GM19395 (cell line): ENCODE measurements around the gene SECISBP2L.

ENCODE experiments used
- ATAC-seq: cut with Tn5 transposase; IDR thresholded peaks from one replicate; pipeline ENCODE4 v1.9.1; 2021; ENCODE audit warnings: mild to moderate bottlenecking, moderate library complexity; ENCODE audit not compliant: unreplicated experiment

The SECISBP2L gene

DNA sequence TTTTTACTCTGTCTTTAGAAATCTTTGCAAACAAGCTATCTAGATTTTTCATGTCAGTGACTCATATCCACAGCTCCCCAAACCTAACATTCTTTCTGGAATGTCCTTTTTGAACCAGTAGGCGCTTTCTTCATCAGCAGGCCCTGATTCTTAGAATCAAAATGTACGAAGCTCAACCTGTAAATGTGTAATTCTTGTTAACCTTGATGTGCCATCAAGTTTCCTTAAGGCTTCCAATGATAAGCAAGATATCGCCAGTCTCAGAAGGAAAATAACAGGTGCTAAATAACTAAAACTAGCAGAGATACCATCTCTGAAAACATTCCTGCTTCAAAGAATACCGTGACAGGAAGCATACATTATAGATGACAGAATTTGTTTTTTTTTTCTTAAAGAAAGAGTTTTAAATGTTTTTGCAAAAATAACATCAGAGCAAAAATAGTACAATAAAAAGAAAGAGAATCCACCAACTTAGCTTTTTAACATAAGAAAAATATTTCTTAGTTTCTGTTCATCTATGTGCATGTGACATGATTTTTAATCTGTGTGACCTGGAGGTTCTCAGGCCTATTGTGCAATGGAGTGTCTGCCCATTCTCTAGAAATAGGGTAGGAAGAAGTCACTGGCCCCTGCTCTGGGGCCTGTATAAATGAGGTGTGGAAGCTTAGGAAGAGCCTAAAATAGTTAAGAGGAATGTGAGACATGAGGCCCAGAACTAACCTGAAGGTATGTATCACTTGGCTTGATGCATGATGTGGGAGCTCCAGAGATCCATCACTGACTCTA is 14.7 kb upstream of the SECISBP2L start:
- ATAC-seq, result no peak

DNA sequence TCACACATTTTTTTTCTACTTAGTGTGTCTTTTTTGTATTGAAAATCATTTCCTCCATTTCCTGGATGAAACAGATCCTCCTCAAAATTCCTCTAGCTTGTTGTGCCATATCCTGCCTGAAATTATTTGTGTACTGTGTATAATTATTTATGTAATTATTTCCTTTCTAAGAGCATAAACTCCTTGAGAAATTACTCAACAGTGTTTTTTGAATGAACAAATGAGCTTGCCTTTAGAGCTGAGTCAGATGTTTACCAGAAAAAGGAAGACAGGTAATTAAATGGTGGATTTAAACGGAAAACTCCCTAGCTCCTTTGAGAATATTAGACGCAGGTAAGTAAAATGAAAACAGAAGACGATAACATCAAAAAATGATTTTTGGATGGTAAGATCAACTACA is 13.2 kb upstream of the SECISBP2L start:
- ATAC-seq, result no peak

DNA sequence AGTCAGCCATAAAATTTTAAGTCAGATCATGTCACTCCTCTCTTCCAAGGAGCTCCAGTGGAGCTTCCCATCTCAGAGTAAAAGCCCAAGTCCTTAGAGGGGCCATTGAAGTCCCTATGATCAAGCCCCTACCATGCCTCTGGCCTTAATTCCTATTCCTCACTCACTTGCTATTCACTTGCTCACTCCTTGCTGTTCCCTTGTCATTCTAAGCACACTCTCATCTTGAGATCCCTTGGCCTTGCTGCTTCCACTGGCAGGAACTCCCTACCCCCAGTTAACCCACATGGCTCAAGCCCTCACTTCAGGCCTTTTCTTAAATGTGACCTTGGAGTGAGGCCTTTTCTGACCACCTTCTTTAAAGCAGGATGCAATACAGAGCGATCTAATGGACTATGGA is 12.3 kb upstream of the SECISBP2L start:
- no peak for ATAC-seq

DNA sequence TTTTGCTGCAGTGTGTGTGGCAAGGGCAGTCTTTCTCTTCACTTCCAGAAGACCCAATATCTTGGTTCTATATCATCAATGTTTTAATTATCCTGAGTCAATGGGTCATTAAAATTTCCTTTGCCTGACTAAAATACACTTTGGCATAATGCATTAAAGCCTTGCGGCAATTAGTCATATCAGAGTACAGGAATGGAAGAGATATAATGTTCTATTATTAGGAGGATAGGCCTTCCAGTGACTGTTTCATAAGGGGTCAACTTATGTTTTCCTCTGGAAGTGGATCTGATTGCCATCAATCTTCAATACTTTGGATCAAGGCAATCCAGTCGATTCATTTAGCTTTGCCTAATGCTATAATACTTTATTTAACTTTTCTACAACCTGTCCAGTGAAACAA is 9.4 kb upstream of the SECISBP2L start:
- no peak for ATAC-seq

DNA sequence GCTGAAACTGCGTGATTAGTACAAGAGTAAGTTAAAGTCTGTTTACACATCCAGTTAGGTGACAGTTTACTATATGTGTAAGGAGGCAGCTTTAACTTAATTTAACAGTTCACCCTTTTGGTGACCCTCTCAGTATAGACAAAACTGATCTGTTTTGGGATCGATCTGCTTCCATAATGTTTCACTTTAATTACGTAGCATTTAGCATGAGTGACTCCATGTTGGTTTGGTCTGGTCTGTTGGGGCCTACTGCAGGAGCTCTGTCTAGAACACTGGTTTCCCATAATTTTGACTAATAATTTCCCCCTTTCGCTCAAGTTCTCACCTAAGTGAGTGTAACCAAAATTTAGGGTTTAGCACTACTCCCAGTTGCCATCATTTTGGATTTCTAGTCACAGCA is 6.4 kb upstream of the SECISBP2L start:
- no peak for ATAC-seq

DNA sequence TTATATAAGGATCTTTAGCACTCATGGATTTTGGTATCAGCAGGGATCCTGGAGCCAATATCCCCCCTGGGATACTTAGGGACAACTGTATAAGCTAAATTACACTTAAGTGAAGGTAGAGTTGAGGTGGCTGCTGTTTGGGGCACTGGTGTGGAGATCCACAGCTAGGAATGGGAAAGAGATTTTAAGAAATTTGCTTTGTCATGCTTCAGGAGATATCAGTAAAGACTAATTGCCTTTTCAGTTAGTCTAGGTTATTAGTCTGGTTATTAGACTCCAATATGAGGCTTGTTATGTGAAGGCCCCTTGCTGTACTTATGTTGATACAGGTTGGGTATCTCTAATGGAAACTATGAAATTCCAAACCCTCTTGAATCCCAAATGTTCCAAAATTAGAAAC is 1.2 kb upstream of the SECISBP2L start:
- no peak for ATAC-seq

DNA sequence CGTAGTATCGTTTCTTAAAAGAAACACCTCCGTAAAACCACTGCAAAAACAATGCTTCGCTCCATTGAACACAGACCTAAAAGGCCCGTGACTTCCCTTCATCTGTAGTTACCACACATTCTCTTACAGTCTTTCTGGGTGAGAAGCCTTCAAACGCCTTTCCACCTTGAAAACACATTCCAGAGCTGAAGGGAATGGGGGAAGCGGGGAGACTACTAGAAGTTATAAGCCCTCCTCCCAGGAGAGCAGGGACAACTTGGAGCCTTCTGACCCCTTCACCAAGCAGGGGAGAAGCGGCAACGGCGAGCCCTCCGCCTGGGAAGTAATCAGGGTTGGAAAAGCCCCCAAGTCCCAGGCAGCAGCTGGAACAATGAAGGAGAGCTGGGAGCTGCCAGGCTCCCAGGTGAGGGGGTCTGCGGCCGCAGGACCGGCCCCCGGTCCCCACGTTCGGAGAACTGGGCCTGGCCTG is 461 bp downstream of the SECISBP2L start:
- peak; percentile 56 for ATAC-seq

DNA sequence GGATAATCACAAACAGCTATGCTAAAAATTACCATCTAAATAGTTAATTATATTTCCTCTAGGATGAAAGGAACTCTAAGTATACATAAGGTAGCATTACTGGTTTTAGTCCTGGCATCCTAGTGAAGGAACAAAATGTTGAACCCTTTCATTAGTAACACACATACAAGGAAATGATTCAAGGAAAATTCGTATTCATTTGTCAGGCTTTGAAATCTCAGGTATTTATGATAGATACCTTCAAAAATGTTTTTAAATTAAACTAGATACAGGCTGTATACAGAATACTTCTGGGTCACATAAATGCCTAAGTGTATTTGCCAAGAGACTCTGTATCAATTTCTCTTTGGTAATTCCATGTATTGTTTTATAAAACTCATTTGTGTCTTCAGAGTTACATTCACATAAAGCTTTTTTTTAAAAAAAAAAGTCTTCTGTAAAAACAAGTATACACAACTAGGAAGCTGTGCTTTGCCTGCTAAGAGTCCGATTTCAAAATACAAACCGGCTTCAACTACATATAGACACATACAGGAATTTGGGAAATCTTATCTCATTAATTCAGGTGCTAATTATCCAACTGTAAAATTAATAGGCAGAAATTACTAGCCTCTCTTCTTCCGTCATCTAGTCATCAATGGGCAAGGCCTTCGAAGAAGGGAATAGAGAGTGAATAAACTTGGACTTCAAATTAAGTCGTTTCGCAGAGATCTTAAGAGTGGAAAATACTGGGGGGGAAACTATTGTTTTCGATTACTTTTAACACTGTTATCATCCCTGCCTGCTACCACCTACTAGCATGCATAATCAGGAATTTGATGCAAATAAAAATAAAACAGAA is 1.3 kb downstream of the SECISBP2L start:
- ATAC-seq, result peak; percentile 2

DNA sequence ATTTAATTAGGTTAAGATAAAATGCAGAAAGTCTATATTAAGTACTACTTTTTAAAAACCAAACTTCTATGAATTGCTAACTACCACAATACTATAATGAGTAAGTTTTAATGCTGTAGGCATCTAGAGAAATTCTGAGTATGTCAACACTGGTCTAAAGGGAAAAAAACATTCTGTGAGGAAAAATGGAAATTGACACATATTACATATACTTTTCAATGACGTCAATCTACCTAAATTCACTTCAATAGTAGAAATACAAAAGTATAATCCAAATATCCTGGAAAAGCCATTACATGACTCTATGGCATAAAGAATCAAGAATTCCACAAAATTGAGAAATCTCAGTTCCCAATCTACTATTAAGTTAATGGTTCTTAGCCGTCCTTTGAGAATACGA is 2.2 kb downstream of the SECISBP2L start:
- no peak for ATAC-seq

DNA sequence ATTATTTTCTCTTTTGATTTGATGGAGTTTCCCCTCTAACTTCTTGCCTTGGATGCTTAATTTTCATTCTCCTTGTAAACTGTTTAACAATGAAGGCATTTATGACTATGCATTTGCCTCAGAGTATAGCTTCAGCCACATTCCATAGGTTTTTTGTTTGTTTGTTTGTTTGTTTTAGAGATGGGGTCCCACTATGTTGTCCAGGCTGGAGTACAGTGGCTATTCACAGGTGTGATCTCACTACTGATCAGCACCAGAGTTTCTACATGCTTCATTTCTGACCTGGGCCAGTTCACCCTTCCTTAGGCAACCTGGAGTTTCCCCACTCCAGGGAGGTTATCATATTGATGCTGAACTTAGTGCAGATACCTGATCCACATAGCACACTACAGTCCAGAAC is 4.1 kb downstream of the SECISBP2L start:
- no peak for ATAC-seq

DNA sequence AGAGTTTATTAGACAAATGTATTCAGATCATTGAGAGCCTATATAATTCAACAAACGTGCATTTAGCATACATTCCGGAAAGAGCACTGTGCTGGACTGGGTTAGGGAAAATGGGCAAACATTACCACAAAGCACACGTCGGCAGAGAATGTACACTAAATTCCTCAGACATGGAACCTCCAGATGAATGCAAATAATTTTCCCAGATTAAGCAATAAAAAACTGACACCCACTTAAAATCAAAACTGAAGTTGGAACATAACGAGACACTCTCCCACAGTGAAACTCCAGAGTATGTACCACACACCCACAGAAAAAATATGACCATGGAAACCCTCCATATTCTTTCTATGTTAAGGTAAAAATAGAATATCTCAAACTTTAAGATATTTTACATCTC is 4.8 kb downstream of the SECISBP2L start:
- ATAC-seq, result no peak

DNA sequence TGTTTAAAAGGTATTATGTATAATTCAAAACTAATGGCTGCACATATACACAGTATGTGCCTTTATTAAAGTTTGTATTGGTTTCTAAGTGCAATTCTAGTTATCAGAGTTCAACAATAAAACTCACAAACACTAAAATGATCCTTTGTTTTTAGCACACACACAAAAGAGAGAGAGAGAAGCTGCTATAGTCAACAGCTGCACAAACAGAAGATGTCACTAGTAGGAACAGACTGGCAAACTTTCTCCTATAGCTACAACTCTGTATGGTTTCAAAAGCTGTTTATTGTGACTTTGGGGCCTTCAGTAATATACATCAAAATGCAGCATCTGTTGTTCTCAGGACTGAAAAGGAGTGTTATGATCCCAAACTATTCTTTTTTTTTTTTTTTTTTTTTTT is 6.1 kb downstream of the SECISBP2L start:
- ATAC-seq, result no peak

DNA sequence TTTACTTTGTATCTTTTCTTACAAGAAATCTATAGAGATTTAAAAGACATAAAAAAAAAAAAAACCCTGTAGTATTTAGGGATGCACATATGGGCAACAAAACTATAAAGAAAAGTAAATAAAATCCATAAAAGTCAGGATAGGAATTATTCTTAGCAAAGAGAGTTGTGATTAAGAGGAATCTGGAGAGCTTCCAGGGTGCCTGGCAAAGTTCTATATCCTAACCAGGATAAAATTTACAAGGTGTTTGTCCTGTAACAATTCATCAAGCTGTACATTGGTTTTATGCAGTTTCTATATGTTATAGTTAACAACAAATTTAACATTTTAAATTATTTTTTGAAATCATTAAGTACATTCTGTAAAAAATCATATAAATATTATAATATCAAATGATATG is 7.9 kb downstream of the SECISBP2L start:
- ATAC-seq, result no peak

DNA sequence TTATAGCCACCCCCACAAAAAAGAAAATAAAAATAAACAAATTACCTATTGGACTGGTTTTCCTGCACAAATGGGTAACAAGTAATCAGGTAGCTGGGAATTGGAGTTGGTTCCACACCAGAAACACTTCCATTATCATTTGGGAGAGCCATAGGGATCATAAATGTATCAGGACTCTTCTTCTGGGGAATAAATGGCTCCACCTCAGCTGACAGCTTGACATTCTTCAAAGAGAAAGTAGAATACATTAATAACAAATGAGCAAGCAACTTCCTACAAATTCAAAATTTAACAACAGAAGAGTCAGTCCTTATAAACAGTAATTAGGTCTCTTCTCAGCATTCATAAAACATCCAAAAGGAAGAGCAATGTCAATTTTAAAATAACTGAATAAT is 8.7 kb downstream of the SECISBP2L start:
- no peak for ATAC-seq

DNA sequence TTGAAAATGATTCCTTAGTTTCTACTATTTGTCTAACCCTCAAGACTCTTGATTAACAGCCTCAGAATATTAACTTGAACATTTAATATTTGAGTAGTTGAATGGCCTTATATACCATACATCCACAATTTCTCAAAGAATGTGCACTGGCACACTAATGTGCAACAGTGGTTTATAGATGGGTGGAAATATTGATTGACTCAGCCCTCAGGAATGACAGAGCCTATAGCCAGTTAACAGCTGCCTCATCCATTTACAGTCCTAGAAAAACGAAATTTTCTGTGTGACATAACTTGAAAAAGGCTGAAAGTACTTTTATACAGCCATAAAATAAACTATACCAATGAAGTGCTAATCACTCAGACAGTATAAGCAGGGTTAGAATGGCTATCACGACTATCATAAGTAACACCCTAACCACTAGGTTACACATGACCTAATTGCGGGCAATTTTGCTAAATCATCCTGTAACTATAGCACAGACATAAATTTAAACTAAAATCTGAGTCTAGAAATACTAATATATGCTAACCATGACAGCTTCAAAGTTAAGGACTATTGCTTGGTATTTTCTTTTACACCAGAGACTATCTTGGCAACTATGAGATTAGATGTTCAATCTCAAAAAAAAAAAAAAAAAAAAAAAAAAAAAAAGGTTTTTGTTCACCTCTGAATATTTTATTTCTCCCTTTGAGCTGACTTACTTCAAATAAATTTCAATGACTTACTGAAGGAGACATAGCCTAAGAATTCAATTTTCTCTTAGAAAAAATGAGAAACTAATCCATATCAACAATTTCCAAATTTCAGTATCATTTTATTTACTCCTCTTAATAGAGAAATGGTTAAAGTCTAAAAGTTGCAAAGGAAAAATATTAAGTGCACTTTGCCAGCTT is 9.3 kb downstream of the SECISBP2L start:
- ATAC-seq, result no peak

DNA sequence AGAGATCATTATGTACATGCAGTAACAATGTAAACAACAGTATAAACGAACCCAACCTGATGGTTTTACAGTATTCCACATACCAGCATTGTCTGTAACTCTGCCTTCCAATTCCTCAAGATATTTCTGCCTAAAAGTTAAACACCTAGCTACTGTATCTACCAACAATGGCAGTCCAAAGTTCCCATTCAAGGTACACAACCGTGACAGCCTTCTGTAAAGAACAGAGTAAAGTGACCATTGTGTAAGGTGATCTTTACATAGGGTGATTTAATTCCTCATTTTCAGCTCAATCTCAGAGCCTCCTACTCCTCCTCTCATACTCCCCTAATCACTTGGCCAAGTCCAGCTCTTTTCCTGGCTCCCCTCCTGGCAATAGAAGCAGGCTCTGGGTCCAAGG is 10.4 kb downstream of the SECISBP2L start:
- ATAC-seq, result no peak

DNA sequence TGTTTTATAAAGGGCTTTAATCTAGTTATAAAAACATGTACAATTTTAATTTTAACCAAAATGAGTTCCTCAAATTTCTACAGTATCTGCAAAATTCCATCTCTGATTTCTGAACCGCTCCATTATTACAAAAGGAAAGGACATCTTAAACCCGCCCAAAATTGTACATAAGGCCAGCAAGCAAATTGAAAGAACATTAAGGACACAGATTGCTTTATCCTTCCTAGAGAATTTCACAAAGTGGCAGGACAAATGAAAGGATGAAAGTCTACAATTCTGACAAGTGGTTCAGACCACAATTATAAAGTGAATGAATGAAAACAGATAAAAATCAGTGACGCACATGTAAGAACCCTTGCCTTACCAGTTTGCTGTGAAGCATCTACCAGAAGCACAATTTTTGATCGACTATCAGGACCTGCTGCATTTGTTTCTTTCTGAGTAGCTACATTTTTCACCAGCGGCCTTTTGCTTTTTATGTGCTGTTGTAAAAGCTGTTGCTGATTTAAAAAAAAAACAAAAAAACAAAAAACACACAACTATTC is 13.6 kb downstream of the SECISBP2L start:
- ATAC-seq, result no peak

DNA sequence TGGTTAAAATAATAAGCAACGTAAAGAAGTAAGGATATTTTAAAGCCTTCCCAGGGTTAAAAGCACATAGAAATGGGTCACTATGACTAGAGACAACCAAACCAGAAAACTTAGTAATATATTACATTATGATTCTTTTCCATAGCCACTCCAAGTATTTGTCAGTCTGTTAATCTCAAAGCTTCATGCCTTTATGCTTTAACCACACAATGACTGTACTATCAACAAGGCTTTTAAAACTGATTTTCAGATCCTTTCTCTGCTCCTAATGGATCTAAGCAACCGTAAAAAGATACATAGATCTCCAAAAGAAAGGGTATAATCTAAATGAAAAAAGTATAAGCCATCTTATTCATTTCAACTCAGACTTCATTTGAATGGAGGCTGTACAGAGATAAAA is 14.4 kb downstream of the SECISBP2L start:
- ATAC-seq, result no peak

DNA sequence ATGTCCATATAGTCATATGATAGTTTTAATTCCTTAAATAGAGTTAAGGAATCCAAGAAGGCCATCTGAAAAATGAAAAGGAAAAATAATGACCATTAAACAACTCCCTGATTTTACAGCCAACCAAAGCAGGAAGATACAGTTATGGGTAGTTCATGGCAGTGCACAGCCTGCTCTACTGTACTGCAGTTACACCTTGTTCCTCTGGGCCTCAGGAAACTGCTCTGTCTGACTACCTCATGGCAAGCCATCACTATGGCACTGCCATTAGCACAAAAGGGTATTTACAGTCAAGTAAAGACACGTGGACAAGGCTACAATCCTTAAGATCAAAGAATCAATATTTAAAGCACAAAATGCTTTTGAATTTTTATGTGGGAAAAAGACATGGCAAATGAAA is 19.5 kb downstream of the SECISBP2L start:
- ATAC-seq, result no peak

DNA sequence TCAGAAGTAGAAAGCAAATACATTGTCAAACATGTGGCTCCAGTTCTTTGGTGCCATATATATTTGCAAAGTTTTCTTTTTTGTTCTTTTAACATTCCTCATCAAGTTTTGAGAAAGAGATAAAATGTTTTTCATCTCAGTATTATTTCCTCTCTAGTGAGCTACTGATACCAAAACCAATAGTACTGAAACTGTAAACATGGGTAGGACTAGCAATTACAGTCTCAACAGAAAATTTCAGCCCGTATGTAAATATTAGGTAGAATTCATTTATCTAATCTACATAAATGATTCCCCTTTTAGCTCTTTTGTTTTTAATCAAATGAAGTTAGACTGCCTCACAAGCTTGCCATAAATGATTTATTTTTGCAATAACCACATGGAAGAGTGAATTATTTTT is 21.4 kb downstream of the SECISBP2L start:
- peak; percentile 68 for ATAC-seq

DNA sequence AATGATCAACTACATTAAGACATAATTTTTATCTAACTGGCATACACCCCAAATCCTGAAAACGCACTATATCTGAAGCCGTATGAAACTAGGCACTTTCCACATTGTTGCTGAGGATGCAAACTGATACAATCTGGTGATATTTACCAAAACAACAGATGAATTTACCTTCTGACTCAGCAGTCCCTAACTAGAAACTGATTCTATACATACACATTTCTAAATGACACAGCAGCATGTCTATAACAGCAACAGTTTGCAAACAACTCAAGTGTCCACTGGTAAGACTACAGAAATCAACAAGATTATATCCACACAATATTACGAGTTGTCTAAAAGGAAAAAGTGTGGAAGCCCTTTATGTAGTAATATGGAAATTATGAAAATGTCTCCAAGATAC is 22.9 kb downstream of the SECISBP2L start:
- ATAC-seq, result peak; percentile 80
